ENCODE measurements around the gene MED12.

- no peak for TF ChIP-seq GATA3 (IDR thresholded peaks at IDR 0.05; ENCODE audit: low read depth, low read length)
- TF ChIP-seq GATA2 (IDR thresholded peaks at IDR 0.05; ENCODE audit: low read depth, low read length) = no peak
Measured at GRCh38 chrX:71070531-71070930, 47.9 kb upstream of the MED12 start.
